K562 (cell line): ENCODE results near the gene USP49. TPM values are rescaled to one million over a fixed set of nuclear protein-coding genes. Genes with fewer than 3 reads are reported as not detected.

Experiments
- ATF1 ChIP-seq, 2 experiments: fragments of 450-650 bp in 1 of 2; IDR thresholded peaks; 2 replicates each; pipeline ENCODE4 v1.6.1; 2016; ENCODE audit warnings: missing compliant biosample characterization in 1 of 2, missing genetic modification characterization in 1 of 2
- BRD9 ChIP-seq: fragments of 450-650 bp; IDR thresholded peaks from 2 replicates; pipeline ENCODE4 v1.6.1; 2018; ENCODE audit warnings: low read depth; ENCODE audit not compliant: partially characterized antibody
- CBFB ChIP-seq: sonication (generic); formaldehyde crosslinking; IDR thresholded peaks from 2 replicates; pipeline ENCODE4 v1.4.0; 2020; ENCODE audit warnings: mild to moderate bottlenecking, missing genetic modification reagents
- CC2D1A ChIP-seq: fragments of 450-650 bp; IDR thresholded peaks from 2 replicates; pipeline ENCODE4 v1.6.1; 2017; ENCODE audit warnings: mild to moderate bottlenecking
- CCNT2 ChIP-seq: IDR thresholded peaks from 2 replicates; pipeline ENCODE4 v1.6.1; 2011; ENCODE audit warnings: borderline replicate concordance, low read depth, mild to moderate bottlenecking, moderate library complexity, mixed read lengths, low read length; ENCODE audit not compliant: insufficient read length; ENCODE audit errors: extremely low read depth
- ELK3 ChIP-seq: fragments of 450-650 bp; formaldehyde crosslinking; IDR thresholded peaks from 2 replicates; pipeline ENCODE4 v1.4.0; 2020; ENCODE audit warnings: mild to moderate bottlenecking
- EZH2 ChIP-seq: IDR thresholded peaks from 2 replicates; pipeline ENCODE4 v1.6.1; 2012; ENCODE audit warnings: low read depth, mild to moderate bottlenecking, inconsistent platforms, low read length, borderline replicate concordance
- GTF2E2 ChIP-seq: fragments of 200-800 bp; sonication (Bioruptor generic); IDR thresholded peaks from 2 replicates; pipeline ENCODE4 v1.6.1; 2016; ENCODE audit warnings: missing genetic modification characterization, missing compliant biosample characterization
- ILK ChIP-seq: fragments of 450-650 bp; IDR thresholded peaks from 2 replicates; pipeline ENCODE4 v1.6.1; 2016; ENCODE audit warnings: missing genetic modification characterization, low read depth, mild to moderate bottlenecking, missing compliant biosample characterization, moderate library complexity, borderline replicate concordance
- NCOA1 ChIP-seq: fragments of 450-650 bp; IDR thresholded peaks from 2 replicates; pipeline ENCODE4 v1.6.1; 2016; ENCODE audit warnings: low read depth
- NR1H2 ChIP-seq: sonication (generic); formaldehyde crosslinking; IDR thresholded peaks from 2 replicates; pipeline ENCODE4 v1.4.0; 2020; ENCODE audit warnings: mild to moderate bottlenecking, missing genetic modification reagents
- POLR2A ChIP-seq: fragments of 450-650 bp; conservative IDR thresholded peaks from 2 replicates; pipeline ENCODE4 v1.6.1; 2016
- RBM39 ChIP-seq: fragments of 200-400 bp; formaldehyde crosslinking; optimal IDR thresholded peaks from 2 replicates; pipeline ENCODE3; 2018; ENCODE audit warnings: low read depth, low read length
- SIRT6 ChIP-seq: IDR thresholded peaks from one replicate; pipeline ENCODE4 v1.6.1; 2012; ENCODE audit warnings: low read depth, mild to moderate bottlenecking, control low read depth, inconsistent platforms, low read length, moderate library complexity
- SLC30A9 ChIP-seq: fragments of 250-450 bp; sonication (Bioruptor Pico); IDR thresholded peaks from 2 replicates; pipeline ENCODE4 v1.8.0; 2022; ENCODE audit warnings: mild to moderate bottlenecking, moderate library complexity
- SNIP1 ChIP-seq: fragments of 450-650 bp; IDR thresholded peaks from 2 replicates; pipeline ENCODE4 v1.7.1; 2017; ENCODE audit warnings: low read depth, mild to moderate bottlenecking
- TEAD1 ChIP-seq, 2 experiments: fragments of 450-650 bp in 1 of 2; sonication (generic) in 1 of 2; formaldehyde crosslinking; IDR thresholded peaks; 2 replicates each; pipeline versions ENCODE4 v1.4.0 to v1.8.0; 2020 to 2022; ENCODE audit warnings: mild to moderate bottlenecking in 2 of 2, missing genetic modification reagents in 1 of 2
- ZBTB17 ChIP-seq: fragments of 450-650 bp; formaldehyde crosslinking; IDR thresholded peaks from 2 replicates; pipeline ENCODE4 v1.4.0; 2020; ENCODE audit warnings: mild to moderate bottlenecking
- ZNF354B ChIP-seq: fragments of 250-450 bp; sonication (Bioruptor Pico); IDR thresholded peaks from 2 replicates; pipeline ENCODE4 v1.4.0; 2020
- ZNF436 ChIP-seq: fragments of 250-450, 450-650 bp; sonication (Bioruptor Pico); formaldehyde crosslinking; IDR thresholded peaks from 2 replicates; pipeline ENCODE4 v1.7.0; 2020; ENCODE audit warnings: mild to moderate bottlenecking
- polyA plus RNA-seq, 8 experiments: library from polyadenylated mRNA; depleted of rRNA in 4 of 8; stranded (reverse) in 5 of 8; unstranded in 3 of 8; fragments of >200 nt; fragmentation: Nextera tagmentation in 2 of 8; fragmentation: Illumina TruSeq in 1 of 8; extraction: Ambion mirVana in 2 of 8; extraction: Trizol in 1 of 8; gene quantifications; 2 replicates each; pipeline versions ENCODE4 v1.2.1 to v1.2.3, GENCODE V29; 2011 to 2014; ENCODE audit warnings: inconsistent platforms in 1 of 8, missing spikeins in 1 of 8
- total RNA-seq, 7 experiments: library from RNA; depleted of rRNA in 6 of 7; stranded (reverse); fragments of >200 nt in 6 of 7; fragmentation: Illumina TruSeq in 2 of 7; extraction: Trizol in 2 of 7; gene quantifications; 2 replicates each; pipeline versions ENCODE4 v1.2.1 to v1.2.3, GENCODE V29; 2011 to 2021; ENCODE audit warnings: low replicate concordance in 1 of 7
- TF ChIP-seq, protein P1 (sequence below): fragments of 150-350 bp; IDR thresholded peaks from 2 replicates; pipeline ENCODE4 v1.6.1; 2014; ENCODE audit warnings: low read depth, mild to moderate bottlenecking, low read length, borderline replicate concordance
- TF ChIP-seq, protein P2 (sequence below): fragments of 450-650 bp; IDR thresholded peaks from 2 replicates; pipeline ENCODE4 v1.6.1; 2016

The USP49 gene
- total and polyA plus RNA-seq, 9 of the 15 experiments (the other 6 are each of a cell fraction or from before 2014, with no cell fraction given), result 1.0 to 9.9 (median 6.5) TPM

DNA sequence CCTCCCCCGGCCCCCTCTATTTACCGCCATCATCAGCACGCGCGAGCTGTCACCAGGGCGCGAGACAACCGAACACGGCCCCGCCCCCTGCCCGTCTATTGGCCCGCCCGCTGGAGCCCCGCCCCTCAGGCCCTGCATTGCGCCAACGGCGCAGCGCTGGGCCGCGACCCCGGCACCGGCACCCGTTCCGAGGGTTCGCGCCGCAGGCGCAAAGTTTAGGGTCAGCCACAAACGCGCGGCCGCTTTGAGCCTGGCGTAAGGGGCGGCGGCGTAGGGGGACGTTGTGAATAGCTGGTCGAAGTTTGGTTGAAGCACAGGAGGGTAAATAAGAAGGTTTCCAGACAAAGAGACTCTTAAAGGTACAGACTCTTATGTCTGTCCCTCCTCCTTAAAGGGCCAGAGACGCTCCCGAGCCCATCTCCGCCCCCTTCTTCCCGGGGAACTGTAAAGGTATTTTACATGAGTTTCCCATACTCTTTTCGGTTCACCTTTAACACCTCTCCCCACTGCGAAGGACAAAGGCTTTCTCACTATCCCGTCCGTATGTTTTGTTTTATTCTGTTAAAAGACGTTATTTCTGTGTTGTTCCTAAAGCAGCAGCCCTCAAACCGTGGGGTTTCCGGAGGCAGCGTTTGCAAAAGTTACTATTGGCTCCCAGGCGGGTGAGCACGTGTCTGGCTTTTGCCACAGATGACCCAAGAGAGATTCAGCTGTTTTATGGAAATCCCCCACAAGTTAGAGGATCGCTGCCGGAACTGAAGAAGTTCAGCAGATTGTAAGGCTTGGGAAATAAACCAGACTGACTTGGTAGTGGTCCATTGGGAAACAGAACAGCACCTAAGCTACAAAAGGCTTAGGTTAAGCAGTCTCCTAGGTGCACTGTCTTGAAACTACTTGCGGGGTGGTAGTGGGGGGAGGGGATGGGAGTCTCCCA lies at the start of gene USP49 (continued):
- TF ChIP-seq, protein P1, sequence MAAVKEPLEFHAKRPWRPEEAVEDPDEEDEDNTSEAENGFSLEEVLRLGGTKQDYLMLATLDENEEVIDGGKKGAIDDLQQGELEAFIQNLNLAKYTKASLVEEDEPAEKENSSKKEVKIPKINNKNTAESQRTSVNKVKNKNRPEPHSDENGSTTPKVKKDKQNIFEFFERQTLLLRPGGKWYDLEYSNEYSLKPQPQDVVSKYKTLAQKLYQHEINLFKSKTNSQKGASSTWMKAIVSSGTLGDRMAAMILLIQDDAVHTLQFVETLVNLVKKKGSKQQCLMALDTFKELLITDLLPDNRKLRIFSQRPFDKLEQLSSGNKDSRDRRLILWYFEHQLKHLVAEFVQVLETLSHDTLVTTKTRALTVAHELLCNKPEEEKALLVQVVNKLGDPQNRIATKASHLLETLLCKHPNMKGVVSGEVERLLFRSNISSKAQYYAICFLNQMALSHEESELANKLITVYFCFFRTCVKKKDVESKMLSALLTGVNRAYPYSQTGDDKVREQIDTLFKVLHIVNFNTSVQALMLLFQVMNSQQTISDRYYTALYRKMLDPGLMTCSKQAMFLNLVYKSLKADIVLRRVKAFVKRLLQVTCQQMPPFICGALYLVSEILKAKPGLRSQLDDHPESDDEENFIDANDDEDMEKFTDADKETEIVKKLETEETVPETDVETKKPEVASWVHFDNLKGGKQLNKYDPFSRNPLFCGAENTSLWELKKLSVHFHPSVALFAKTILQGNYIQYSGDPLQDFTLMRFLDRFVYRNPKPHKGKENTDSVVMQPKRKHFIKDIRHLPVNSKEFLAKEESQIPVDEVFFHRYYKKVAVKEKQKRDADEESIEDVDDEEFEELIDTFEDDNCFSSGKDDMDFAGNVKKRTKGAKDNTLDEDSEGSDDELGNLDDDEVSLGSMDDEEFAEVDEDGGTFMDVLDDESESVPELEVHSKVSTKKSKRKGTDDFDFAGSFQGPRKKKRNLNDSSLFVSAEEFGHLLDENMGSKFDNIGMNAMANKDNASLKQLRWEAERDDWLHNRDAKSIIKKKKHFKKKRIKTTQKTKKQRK, result no peak
- TF ChIP-seq ZNF354B, result no peak
- TF ChIP-seq, protein P2, sequence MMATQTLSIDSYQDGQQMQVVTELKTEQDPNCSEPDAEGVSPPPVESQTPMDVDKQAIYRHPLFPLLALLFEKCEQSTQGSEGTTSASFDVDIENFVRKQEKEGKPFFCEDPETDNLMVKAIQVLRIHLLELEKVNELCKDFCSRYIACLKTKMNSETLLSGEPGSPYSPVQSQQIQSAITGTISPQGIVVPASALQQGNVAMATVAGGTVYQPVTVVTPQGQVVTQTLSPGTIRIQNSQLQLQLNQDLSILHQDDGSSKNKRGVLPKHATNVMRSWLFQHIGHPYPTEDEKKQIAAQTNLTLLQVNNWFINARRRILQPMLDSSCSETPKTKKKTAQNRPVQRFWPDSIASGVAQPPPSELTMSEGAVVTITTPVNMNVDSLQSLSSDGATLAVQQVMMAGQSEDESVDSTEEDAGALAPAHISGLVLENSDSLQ, result peak; percentile 74
- no peak for TF ChIP-seq SLC30A9
- 0 out of 2 replicates have a peak, but pooled peaks have one; percentile 1 for TF ChIP-seq CC2D1A
- no peak for TF ChIP-seq ZNF436 (CRISPR knock-in tag)
- no peak for TF ChIP-seq SNIP1
- no peak for TF ChIP-seq NCOA1
- 0 out of 2 replicates have a peak, but pooled peaks have one; percentile 26 for TF ChIP-seq ZBTB17 (CRISPR knock-in tag)
- no peak for TF ChIP-seq GTF2E2 (tag)
- TF ChIP-seq TEAD1 (CRISPR knock-in tag; IDR thresholded peaks at IDR 0.05), result no peak
- TF ChIP-seq ELK3 (CRISPR knock-in tag), result no peak
- TF ChIP-seq ATF1 (CRISPR knock-in tag; IDR thresholded peaks at IDR 0.05), result peak; percentile 82
- peak; percentile 68 for TF ChIP-seq ATF1 (tag; IDR thresholded peaks at IDR 0.05)
- TF ChIP-seq NR1H2 (CRISPR knock-in tag), result no peak
- no peak for TF ChIP-seq RBM39
- no peak for TF ChIP-seq EZH2
- TF ChIP-seq ILK (tag), result no peak
- TF ChIP-seq SIRT6, result no peak
- TF ChIP-seq CCNT2, result peak; percentile 74
- TF ChIP-seq CBFB (CRISPR knock-in tag), result no peak
- peak; percentile 85 for TF ChIP-seq POLR2A
- no peak for TF ChIP-seq BRD9
